Hepatocyte (in vitro differentiated cells): ENCODE results near the gene KRT74.

Experiments
- EZH2 ChIP-seq: fragments of 200-600 bp; sonication (generic); IDR thresholded peaks from 2 replicates; pipeline ENCODE4 v1.6.1; 2016; ENCODE audit warnings: antibody characterized with exemption, mild to moderate bottlenecking, borderline replicate concordance
- TF ChIP-seq, protein P1 (sequence below): fragments of 200-600 bp; sonication (generic); IDR thresholded peaks from 2 replicates; pipeline ENCODE4 v1.5.1; 2016; ENCODE audit warnings: antibody characterized with exemption, mild to moderate bottlenecking; ENCODE audit not compliant: poor library complexity

- TF ChIP-seq, protein P1, sequence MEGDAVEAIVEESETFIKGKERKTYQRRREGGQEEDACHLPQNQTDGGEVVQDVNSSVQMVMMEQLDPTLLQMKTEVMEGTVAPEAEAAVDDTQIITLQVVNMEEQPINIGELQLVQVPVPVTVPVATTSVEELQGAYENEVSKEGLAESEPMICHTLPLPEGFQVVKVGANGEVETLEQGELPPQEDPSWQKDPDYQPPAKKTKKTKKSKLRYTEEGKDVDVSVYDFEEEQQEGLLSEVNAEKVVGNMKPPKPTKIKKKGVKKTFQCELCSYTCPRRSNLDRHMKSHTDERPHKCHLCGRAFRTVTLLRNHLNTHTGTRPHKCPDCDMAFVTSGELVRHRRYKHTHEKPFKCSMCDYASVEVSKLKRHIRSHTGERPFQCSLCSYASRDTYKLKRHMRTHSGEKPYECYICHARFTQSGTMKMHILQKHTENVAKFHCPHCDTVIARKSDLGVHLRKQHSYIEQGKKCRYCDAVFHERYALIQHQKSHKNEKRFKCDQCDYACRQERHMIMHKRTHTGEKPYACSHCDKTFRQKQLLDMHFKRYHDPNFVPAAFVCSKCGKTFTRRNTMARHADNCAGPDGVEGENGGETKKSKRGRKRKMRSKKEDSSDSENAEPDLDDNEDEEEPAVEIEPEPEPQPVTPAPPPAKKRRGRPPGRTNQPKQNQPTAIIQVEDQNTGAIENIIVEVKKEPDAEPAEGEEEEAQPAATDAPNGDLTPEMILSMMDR, result no peak
- no peak for TF ChIP-seq EZH2
Observed at GRCh38 chr12:52600475-52600874, 26.8 kb upstream of the KRT74 start.
